GM06990 (cell line): ENCODE results near the gene S100A16.
"Not testable (repeated sequence)": the region's sequence is repeated elsewhere in the genome, so short reads cannot be mapped to it uniquely, and the experiment has no call there.

Source experiments
- DNase-seq: peaks from one replicate; pipeline ENCODE4 v3.0.0-alpha.2; 2011; ENCODE audit not compliant: insufficient read length; ENCODE audit errors: extremely low read depth
- H3K27me3 ChIP-seq: replicated peaks from 2 replicates; pipeline ENCODE4 v1.6.0; 2011; ENCODE audit warnings: low read length; ENCODE audit not compliant: control insufficient read depth, insufficient read depth
- H3K36me3 ChIP-seq: 2 replicates; pipeline ENCODE4 v1.5.1; 2011; ENCODE audit warnings: low read length; ENCODE audit not compliant: control insufficient read depth, insufficient read depth
- H3K4me3 ChIP-seq: replicated peaks from 2 replicates; pipeline ENCODE4 v1.5.1; 2011; ENCODE audit warnings: low read depth, mild to moderate bottlenecking, control low read depth, low read length
- TF ChIP-seq, protein P1 (sequence below): IDR thresholded peaks from 2 replicates; pipeline ENCODE4 v1.5.1; 2011; ENCODE audit warnings: low read length, control low read depth, mild to moderate bottlenecking, inconsistent platforms; ENCODE audit not compliant: insufficient read depth, poor library complexity, severe bottlenecking

S100A16 gene

DNA sequence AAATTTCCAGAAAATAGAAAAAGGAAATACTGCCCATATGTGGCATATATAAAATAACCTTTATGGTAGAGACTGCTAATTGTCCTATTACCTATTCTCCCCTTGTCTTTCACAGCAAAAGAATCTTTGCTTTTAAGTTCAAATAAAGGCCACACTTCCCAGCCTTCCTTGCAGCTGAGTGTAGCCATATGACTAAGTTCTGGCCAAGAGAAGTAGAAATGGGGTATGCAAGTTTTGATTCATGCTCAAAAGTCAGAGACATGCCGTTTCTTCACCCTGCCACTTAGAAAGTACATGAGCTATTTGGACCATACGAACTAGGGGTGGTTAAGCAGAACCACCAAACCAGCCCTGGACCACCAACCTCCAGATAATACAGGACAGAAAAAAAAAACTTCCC, 29.0 kb downstream of the S100A16 start:
- TF ChIP-seq, protein P1, sequence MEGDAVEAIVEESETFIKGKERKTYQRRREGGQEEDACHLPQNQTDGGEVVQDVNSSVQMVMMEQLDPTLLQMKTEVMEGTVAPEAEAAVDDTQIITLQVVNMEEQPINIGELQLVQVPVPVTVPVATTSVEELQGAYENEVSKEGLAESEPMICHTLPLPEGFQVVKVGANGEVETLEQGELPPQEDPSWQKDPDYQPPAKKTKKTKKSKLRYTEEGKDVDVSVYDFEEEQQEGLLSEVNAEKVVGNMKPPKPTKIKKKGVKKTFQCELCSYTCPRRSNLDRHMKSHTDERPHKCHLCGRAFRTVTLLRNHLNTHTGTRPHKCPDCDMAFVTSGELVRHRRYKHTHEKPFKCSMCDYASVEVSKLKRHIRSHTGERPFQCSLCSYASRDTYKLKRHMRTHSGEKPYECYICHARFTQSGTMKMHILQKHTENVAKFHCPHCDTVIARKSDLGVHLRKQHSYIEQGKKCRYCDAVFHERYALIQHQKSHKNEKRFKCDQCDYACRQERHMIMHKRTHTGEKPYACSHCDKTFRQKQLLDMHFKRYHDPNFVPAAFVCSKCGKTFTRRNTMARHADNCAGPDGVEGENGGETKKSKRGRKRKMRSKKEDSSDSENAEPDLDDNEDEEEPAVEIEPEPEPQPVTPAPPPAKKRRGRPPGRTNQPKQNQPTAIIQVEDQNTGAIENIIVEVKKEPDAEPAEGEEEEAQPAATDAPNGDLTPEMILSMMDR, result no peak
- Histone ChIP-seq H3K4me3 (no peak overlapping the region), H3K27me3 (no peaks in the 10 kb centered on the region), H3K36me3 (no peaks in the 10 kb centered on the region)
- no peak for DNase-seq

DNA sequence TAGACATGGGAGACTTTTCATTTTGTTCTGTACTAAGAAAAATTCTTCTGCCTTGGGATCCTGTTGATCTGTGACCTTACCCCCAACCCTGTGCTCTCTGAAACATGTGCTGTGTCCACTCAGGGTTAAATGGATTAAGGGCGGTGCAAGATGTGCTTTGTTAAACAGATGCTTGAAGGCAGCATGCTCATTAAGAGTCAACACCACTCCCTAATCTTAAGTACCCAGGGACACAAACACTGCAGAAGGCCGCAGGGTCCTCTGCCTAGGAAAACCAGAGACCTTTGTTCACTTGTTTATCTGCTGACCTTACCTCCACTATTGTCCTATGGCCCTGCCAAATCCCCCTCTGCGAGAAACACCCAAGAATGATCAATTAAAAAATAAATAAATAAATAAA, 29.4 kb downstream of the S100A16 start:
- H3K36me3 ChIP-seq, DNase-seq, H3K4me3 ChIP-seq, H3K27me3 ChIP-seq: not testable (repeated sequence)

DNA sequence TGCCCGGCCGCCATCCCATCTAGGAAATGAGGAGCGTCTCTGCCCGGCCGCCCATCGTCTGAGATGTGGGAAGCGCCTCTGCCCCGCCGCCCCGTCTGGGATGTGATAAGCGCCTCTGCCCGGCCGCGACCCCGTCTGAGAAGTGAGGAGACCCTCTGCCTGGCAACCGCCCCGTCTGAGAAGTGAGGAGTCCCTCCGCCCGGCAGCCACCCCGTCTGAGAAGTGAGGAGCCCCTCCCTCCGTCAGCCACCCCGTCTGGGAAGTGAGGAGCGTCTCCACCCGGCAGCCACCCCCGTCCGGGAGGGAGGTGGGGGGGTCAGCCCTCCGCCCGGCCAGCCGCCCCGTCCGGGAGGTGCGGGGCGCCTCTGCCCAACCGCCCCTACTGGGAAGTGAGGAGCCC, 30.1 kb downstream of the S100A16 start:
- not testable (repeated sequence) for H3K4me3 ChIP-seq, H3K36me3 ChIP-seq, H3K27me3 ChIP-seq, DNase-seq

DNA sequence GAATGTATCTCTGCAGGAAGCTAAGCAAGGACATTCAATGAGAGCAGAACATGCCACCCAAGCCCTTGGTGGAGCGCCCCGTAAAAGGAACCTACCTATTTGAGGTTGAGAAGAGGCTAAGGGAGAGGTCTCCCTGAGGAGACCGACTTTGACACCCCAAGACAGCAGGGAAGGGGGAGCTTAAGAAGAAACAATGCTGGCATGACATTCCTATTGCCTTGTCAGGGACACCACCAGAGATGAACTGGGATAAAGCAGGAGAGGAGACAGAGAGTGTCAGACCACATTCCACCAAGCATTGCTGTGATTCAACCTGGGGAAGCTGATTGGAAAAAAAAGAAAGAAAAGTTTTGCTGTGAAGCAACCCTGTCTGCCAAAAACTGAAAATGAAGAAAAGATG, 34.0 kb downstream of the S100A16 start:
- no peak for DNase-seq
- Histone ChIP-seq H3K36me3 (no peaks in the 10 kb centered on the region), H3K27me3 (no peaks in the 10 kb centered on the region; the same call in none of the 2 replicates), H3K4me3 (no peak overlapping the region)
- TF ChIP-seq, protein P1, result no peak

DNA sequence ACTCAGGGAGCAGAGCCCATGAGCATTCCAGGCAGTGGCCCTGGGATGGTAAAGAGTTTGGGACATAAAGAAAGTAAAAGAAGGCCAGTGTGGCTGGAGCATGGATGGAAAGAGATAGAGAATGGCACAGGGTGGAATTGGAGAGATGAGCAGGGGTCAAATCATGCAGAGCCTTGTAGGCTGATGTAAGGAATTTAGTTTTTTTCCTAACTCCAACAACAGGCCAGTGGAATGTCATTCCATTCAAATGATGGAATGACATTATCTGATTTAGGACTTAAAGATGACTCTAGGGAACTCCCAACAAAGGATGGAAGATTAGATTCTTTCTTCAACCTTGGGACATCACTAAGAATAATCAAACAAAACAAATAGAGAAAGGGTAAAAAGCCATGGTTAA, 34.4 kb downstream of the S100A16 start:
- DNase-seq, result no peak
- TF ChIP-seq, protein P1, result no peak

DNA sequence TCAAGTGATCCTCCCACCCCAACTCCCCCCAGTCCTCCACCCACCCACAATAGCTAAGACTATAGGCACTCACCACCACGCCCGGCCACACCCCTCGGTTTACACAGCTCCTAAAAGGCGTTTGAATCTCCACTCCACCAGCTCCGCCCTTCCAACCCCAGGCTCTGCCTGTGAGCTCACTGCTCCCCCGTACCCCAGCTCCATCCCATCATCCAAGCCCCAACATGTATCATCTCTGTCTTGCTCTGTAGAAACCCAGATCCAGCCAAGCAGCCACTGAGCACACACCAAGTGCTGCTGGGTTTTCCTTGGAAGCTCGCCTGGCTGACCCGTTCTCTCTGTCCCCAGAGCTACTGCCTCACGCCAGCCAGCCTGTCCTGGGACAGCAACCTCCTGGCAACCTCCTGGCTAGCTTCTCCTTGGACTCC, 35.3 kb downstream of the S100A16 start:
- TF ChIP-seq, protein P1, result no peak
- DNase-seq, result no peak
- no peaks in the 10 kb centered on the region for H3K36me3 ChIP-seq
- H3K4me3 ChIP-seq, result no peak overlapping the region
- no peaks in the 10 kb centered on the region; the same call in none of the 2 replicates for H3K27me3 ChIP-seq

More for the DNA sequence above, 34.4 kb downstream of the S100A16 start:
- no peak overlapping the region for H3K4me3 ChIP-seq
- H3K27me3 ChIP-seq, result no peaks in the 10 kb centered on the region; the same call in none of the 2 replicates
- H3K36me3 ChIP-seq, result no peaks in the 10 kb centered on the region

DNA sequence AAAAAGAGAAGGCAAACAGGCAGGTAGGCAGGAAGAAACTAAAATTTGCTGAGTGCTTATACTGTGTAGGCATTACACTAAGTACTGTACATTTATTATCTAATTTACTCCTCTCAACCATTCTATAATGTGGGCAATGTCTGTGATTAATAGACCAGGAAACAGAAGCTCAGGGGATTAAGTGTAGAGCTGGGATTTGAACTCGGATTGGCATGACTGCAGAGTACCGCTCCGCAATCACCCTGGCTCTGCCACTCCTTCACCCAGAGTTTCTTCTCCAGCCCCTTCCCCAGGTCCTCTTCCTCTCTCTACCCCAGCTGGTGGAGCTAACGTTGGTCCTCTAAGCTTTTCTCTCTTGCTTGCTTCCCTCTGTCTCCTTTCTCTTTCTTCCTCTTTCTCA, 35.8 kb downstream of the S100A16 start:
- TF ChIP-seq, protein P1, result no peak
- Histone ChIP-seq H3K36me3 (no peaks in the 10 kb centered on the region), H3K4me3 (no peak overlapping the region), H3K27me3 (no peaks in the 10 kb centered on the region; the same call in none of the 2 replicates)
- DNase-seq, result no peak

DNA sequence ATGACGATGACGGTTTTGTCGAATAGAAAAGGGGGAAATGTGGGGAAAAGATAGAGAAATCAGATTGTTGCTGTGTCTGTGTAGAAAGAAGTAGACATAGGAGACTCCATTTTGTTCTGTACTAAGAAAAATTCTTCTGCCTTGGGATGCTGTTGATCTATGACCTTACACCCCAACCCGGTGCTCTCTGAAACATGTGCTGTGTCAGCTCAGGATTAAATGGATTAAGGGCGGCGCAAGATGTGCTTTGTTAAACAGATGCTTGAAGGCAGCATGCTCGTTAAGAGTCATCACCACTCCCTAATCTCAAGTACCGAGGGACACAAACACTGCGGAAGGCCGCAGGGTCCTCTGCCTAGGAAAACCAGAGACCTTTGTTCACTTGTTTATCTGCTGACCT, 37.4 kb downstream of the S100A16 start:
- H3K27me3 ChIP-seq, DNase-seq, H3K36me3 ChIP-seq, H3K4me3 ChIP-seq: not testable (repeated sequence)

DNA sequence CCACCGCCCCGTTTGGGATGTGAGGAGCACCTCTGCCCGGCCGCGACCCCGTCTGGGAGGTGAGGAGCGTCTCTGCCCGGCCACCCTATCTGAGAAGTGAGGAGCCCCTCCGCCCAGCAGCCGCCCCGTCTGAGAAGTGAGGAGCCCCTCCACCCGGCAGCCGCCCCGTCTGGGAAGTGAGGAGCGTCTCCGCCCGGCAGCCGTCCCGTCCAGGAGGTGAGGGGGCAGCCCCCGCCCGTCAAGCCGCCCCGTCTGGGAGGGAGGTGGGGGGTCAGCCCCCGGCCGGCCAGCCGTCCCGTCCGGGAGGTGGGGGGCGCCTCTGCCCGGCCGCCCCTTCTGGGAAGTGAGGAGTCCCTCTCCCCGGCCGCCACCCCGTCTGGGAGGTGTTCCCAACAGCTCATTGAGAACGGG, 37.9 kb downstream of the S100A16 start:
- not testable (repeated sequence) for H3K4me3 ChIP-seq, H3K27me3 ChIP-seq, DNase-seq, H3K36me3 ChIP-seq
